Measurements from ENCODE around the gene CCDC171. TPM values are rescaled to one million over a fixed set of nuclear protein-coding genes. Genes with fewer than 3 reads are reported as not detected.
A peak's percentile ranks its signal among the peaks of the same experiment; 100 is the strongest.

CCDC171 gene
- total and polyA plus RNA-seq, 7 donors = 0.20 to 1.6 (median 0.44) TPM

- 79 to 97% (median 88%) methylated on average over 1 of the region's 1 CpG for WGBS, 3 donors
- no peak for DNase-seq
- Histone ChIP-seq H3K4me1 (no peaks in the 10 kb centered on the region), H3K27ac (no peak overlapping the region), H3K27me3 (ENCODE audit: insufficient read depth in 3 of 3, low read length in 2 of 3) (no peaks in the 10 kb centered on the region), H3K9me3 (no peaks in the 10 kb centered on the region), H3K36me3 (ENCODE audit: insufficient read depth in 1 of 2, low read depth in 1 of 2) (no peaks in the 10 kb centered on the region), H3K4me3 (no peak overlapping the region)
- ATAC-seq = no peak
- intact Hi-C loops (cut with DNase I) = no loop called here
- no peak for TF ChIP-seq CTCF (IDR thresholded peaks at IDR 0.05)
Observed at GRCh38 chr9:15725953-15726352, 173.1 kb downstream of the CCDC171 start.

- Histone ChIP-seq H3K4me3 (no peak overlapping the region), H3K4me1 (no peaks in the 10 kb centered on the region), H3K27me3 (ENCODE audit: insufficient read depth in 3 of 3, low read length in 2 of 3) (no peaks in the 10 kb centered on the region), H3K36me3 (ENCODE audit: insufficient read depth in 1 of 2, low read depth in 1 of 2) (no peaks in the 10 kb centered on the region), H3K9me3 (no peaks in the 10 kb centered on the region), H3K27ac (no peak overlapping the region)
- WGBS, 3 donors = 66 to 69% (median 66%) methylated on average over 2 of the region's 2 CpGs
- DNase-seq = no peak
- intact Hi-C loops (cut with DNase I) = no loop called here
- no peak for ATAC-seq
- TF ChIP-seq CTCF (IDR thresholded peaks at IDR 0.05) = no peak
Observed at GRCh38 chr9:15729507-15729906, 176.7 kb downstream of the CCDC171 start.

GRCh38 chr9:15735083-15735857, 182.4 kb downstream of the CCDC171 start:
- intact Hi-C loops (cut with DNase I) = no loop called here
- H3K4me1 ChIP-seq = no peaks in the 10 kb centered on the region
- peak; percentile 53 to 83 (median 72) for ATAC-seq

GRCh38 chr9:15736569-15736968, 183.7 kb downstream of the CCDC171 start:
- H3K27ac ChIP-seq = no peak overlapping the region
- H3K4me1 ChIP-seq = no peaks in the 10 kb centered on the region
- H3K27me3 ChIP-seq (ENCODE audit: insufficient read depth in 3 of 3, low read length in 2 of 3) = no peaks in the 10 kb centered on the region
- intact Hi-C loops (cut with DNase I) = no loop called here
- H3K4me3 ChIP-seq = no peak overlapping the region
- no peaks in the 10 kb centered on the region for H3K9me3 ChIP-seq
- 86 to 92% (median 90%) methylated on average over 6 of the region's 6 CpGs for WGBS, 3 donors
- DNase-seq (no peak), ATAC-seq (no peak)
- H3K36me3 ChIP-seq (ENCODE audit: insufficient read depth in 1 of 2, low read depth in 1 of 2) = no peaks in the 10 kb centered on the region
- no peak for TF ChIP-seq CTCF (IDR thresholded peaks at IDR 0.05)

More at GRCh38 chr9:15735083-15735857, 182.4 kb downstream of the CCDC171 start:
- no peak for DNase-seq
- no peaks in the 10 kb centered on the region for H3K36me3 ChIP-seq (ENCODE audit: insufficient read depth in 1 of 2, low read depth in 1 of 2)
- no peaks in the 10 kb centered on the region for H3K27me3 ChIP-seq (ENCODE audit: insufficient read depth in 3 of 3, low read length in 2 of 3)
- TF ChIP-seq CTCF (IDR thresholded peaks at IDR 0.05) = no peak
- H3K27ac ChIP-seq = no peak overlapping the region
- no peaks in the 10 kb centered on the region for H3K9me3 ChIP-seq
- WGBS, 3 donors = 71 to 79% (median 77%) methylated on average over 5 of the region's 5 CpGs
- no peak overlapping the region for H3K4me3 ChIP-seq

GRCh38 chr9:15738011-15738410, 185.2 kb downstream of the CCDC171 start:
- no peaks in the 10 kb centered on the region for H3K36me3 ChIP-seq (ENCODE audit: insufficient read depth in 1 of 2, low read depth in 1 of 2)
- no peak overlapping the region for H3K4me3 ChIP-seq
- H3K27ac ChIP-seq = no peak overlapping the region
- no peaks in the 10 kb centered on the region for H3K4me1 ChIP-seq
- ATAC-seq = no peak
- intact Hi-C loops (cut with DNase I) = no loop called here
- WGBS, 3 donors = 13 to 30% (median 15%) methylated on average over 1 of the region's 1 CpG
- no peak for TF ChIP-seq CTCF (IDR thresholded peaks at IDR 0.05)
- no peaks in the 10 kb centered on the region for H3K9me3 ChIP-seq
- DNase-seq = no peak
- no peaks in the 10 kb centered on the region for H3K27me3 ChIP-seq (ENCODE audit: insufficient read depth in 3 of 3, low read length in 2 of 3)

All from psoas muscle (tissue), 8 donors.